ENCODE measurements around the gene CTNNA2.

The CTNNA2 gene

DNA sequence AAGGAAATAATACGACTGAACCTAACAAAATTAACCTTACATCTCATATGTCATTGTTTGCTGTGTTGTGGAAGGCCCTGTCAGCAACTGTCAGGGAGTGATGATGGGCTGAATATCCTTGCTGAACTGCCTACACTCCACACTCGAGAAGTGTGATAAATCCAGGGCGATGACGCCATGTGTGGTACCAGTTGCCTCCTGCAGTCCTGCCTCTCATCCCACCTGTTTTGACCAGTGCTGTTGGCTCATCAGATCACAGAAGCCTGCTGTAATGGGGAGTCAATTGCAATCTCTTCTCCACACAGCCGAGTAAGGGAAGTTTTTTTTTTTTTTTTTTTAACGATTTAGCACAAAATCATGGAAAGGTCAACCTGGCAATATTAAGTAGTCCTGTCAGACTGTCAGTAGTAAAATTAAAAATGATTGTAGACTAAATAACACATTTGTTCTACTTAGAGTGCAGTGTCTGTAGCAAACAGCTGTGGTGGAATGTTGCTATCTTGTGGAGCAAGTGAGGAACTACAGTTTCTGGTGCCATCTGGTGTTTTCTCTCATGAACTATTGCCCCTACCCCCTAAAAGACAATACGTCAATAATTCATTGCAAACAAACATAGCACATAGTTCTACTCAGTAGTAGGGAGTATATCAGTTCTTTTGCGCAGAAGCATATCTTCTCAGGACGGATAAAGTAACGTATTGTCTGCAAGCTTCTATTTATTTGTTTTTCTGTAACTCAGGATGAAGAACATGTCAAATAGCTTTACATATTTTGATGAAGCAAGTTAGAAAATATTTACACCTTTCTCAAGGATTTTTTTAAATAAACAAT lies 347.6 kb downstream of the CTNNA2 start:
- peak; percentile 20 for DNase-seq

DNA sequence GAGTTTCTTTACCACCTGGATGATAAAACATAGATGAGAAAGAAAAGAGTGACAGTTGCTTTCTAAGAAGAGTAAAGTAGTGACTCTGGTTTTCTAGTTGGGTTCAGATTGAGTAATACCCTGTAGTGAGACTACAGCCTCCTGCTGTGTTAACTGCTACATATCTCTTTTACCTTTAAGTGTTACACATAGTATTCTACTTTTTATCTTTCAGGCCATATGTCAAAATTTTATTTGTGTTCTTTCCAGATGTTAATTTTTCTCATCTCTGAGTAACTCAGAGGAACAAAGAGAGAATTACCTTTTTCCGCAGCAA lies 348.2 kb downstream of the CTNNA2 start:
- no peak for DNase-seq

DNA sequence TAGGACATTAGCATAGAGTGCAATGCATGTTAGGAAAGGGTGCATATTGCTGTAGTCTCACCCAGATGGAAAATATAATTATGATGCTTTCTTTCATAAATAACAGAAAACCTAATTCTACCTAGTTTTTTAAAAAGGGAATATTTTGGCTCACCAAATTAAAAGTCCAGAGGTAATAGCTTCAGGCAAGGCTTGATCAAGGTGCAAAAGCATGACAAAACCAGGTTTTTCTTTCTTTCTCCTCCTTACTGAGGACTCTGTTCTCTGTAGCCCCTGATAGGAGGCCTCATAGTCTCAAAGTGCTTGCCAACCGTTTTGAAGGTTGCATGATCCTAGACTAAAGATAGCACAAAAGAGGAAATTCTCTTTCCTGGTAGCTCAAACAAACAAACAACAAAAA lies 349.9 kb downstream of the CTNNA2 start:
- no peak for DNase-seq

DNA sequence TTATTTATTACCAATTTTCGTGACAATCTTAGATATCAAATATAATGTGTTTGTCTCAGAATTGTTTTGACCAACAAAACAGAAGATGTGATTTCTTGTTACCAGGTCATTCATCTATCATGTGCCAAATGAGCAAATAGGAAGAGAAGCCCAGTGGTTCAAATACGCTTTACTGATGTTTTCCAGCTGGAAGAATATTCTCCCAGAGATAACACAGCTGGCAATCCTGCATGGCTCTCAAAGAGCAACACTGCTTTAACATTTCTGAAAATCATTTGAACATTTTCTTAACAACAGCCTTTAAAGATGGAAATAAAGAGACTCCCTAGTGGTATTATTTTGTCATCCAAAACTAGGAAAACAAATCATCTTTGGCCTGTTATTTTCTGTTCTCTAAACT lies 359.8 kb downstream of the CTNNA2 start:
- no peak for DNase-seq

DNA sequence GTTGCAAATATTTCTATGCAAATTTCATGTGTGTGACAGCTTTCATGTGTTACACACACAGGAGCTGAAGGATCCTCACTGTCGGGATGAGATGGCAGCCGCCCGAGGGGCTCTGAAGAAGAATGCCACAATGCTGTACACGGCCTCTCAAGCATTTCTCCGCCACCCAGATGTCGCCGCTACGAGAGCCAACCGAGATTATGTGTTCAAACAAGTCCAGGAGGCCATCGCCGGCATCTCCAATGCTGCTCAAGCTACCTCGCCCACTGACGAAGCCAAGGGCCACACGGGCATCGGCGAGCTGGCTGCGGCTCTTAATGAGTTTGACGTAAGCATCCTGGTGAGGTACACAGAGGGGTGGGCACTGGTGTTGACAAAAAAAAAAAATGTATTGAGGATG lies 361.2 kb downstream of the CTNNA2 start:
- no peak for DNase-seq

DNA sequence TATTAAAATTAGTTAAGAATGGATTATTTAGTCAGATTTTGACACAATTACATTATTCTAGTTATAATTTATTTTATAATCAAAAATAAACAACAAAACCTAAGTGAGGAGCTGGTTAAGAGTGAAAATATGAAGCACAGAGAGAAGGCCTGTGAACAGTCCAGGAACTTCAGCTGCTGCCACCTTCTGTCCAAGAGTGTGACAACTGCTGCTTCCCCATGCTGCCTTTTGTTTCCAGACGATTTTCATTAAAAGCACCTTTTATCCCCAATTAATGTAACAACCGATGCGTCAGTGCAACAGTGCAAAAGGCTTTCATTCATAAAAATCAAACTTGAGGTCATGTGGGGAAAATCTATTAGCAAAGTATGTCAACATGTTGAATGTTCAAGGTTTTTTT lies 363.6 kb downstream of the CTNNA2 start:
- DNase-seq, result no peak

DNA sequence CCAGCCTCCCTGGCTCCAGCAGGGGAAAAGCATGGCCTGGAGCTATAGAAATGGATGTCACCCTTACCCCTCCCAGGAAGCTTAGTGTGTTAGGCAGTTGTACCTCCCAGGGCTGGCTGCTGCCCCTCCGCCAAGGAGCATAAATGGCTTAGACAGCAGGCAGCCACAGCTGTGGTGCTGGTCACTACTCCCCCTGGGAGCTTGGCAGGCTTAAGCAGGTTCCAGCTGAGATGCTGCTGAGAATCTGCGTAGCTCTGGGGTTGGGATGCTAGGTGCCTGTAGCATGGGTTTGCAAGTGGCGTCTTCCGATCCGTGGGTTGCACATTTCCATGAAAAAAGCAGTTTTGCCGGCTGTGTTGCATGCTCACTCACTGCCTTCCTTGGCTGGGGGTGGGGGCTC lies 369.7 kb downstream of the CTNNA2 start:
- DNase-seq, result no peak

DNA sequence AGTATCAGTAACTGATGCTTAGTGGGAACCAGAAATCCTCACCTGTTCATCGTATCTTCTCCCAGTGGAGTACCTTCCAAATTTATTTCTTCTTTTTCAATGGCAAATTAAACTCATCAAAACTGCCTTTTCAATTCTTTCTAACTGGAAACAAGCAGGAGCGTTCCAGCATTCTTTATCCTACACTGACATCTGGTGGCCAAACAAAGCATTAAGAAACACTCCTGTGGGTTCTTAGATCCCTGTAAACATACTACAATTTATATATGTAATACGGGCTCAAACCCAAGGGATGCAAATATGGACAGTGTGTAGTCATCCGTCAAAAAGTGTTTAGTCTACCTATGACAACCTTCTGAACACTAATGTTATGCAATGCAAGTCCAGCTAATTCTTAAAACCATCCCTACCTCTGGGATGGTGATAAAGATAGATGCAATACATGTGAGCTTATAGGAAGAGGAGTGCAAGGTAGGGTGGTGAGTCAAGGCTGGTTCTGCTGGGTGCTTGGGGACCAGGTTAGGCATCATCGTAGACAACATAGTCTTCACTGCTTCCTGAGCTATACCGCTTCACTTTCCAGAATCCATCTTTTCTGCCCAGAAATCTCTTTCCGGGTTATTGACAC lies 375.0 kb downstream of the CTNNA2 start:
- DNase-seq, result peak; percentile 63

DNA sequence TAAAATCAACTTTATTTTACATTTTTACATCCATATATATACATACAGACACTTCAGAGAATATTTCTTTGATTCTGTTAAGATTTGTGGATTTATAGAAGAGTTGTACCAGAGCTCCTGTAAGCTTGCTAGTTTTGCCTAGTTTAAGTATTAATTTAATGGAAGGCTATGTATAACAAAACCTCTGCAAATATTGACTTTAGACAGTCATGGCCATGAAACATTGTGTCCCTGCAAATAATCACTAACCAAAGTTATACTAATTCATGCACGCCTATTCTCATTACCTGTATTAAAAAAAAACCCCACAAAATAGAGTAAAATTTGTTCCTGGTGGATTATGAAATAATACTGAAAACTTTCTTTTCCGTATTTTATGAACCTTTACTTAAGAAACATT lies 379.3 kb downstream of the CTNNA2 start:
- no peak for DNase-seq

DNA sequence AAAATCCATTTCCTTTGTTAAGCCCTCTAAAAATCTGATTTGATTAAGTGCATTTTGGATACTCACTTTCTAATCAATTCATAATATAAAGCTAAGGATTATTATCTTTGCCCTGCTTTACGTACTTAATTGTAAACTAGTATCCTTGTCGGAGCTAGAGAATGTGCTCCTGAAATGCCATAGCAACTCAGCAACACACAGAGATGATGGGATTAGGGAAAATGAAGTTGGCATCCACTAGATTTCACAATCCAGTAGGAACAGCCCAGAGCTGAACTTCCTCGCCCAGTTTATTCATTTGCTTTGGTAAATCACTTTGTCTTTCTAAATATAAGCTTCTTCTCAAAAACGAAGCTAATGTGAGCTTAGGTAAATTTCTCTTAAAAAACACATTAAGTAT lies 386.3 kb downstream of the CTNNA2 start:
- no peak for DNase-seq

DNA sequence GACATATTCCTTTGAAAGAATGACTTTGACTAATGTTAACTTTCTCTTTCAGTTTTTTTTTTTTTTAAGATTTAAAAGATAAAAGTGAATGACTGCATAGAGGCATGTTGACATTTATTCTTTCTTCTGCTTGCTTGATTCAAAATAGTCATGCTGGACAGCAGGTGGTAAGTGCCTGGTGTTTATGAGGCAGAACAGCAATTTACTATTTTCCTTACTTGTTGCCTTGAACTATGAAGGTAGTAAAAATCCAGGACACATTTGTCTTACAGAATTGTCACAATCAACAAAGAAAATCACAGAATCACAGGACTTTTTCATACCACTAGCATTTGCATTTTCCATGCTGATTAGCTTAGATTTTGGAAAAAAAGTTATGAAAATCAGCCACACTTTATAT lies 388.3 kb downstream of the CTNNA2 start:
- DNase-seq, result no peak

DNA sequence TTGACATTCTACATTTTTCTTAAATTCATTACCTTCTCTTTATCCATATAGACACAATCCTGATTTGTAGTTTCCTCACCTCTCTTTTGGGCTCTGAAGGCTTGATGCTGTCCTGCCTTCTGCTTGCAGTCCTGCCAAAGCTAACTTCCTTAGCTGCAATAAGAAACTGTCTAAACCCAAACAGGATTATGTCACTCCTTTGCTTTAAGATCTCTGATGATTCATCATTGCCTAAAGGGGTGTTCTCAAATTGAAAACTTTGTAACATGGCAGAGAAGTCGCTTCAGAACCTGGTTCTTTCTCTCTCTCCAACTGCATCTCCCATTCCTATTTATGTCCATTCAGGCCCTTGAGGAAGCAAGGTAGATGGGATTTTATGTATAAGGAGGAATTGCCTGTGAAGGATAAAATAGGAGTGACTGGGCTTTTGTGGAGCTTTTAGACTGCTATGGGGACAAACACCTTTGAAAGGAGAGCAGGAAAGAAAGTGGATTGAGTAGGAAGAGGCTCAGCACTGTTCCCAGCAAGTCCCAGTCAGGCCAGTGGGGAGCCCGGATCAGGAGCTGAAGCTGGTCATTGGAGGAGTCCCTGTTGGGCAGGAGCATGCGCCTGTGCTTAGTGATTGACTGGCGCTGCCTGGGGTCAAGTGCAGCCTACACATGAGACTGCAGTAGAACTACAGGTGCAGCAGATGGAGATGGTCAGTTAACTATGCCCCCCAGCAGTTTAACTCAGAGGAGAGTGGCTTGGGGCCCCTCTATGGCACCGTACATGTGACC lies 390.6 kb downstream of the CTNNA2 start:
- DNase-seq, result no peak

DNA sequence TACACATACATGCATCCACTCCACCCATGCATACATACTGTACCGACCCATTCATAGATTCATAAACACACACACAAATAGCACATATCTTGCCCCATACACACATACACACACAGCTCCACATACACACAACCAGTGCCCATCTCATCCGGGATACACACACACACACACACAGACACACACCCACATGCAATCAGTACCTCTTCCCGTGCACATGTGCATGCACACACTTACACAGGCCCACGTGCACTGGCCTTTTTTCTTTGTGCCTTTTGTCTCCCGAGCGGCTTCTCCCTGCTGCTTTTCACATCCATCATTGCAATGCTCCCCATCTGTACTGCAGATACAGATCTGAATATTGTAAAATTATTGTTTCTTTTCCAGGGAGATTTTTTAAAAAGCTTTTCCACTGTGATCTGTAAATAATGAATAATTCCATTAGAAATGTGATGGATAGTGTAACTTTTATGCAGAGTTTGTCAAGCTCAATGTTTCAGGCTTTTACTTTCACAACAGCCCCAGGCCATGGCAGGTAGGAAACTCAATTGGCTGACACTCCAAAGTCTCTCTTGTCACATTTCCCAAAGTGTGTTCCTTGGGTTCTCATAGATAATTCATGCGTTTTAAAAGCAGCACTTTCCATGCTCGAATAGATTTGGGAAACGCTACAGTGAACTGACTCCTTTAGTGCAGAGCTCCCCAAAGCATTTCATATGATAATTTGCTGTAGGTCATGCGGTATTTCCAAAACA lies 393.5 kb downstream of the CTNNA2 start:
- DNase-seq, result no peak

DNA sequence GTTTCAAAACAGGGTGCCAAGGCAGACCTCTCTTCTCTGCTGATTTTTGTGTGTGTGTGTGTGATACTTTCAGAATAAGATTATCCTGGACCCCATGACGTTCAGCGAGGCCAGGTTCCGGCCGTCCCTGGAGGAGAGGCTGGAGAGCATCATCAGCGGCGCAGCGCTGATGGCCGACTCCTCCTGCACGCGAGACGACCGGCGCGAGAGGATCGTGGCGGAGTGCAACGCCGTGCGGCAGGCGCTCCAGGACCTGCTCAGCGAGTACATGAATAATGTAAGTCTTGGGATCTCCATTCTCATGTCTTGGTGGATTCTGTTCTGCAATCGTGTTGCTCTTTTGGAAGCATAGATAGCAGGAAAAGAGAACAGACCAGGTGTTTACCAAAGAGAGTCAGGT lies 396.7 kb downstream of the CTNNA2 start:
- no peak for DNase-seq

DNA sequence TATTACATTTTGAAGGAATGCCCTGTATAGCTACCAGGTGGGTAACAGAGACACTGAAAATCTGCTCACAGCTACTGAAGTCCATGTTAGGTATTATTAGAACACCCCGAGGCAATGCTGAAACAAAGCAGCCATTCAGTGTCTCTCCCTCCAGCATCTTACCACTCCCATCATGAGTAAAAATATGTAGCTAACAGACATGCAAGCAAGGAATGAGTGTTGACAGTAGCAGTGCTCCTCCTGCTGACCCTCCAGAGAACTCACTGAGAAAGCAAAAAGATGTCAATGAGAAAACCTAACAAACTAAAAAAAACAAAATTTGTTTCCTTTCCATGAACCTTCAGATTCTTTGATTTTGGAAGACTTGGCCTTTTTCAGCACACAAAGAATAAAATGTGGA lies 397.8 kb downstream of the CTNNA2 start:
- DNase-seq, result no peak

DNA sequence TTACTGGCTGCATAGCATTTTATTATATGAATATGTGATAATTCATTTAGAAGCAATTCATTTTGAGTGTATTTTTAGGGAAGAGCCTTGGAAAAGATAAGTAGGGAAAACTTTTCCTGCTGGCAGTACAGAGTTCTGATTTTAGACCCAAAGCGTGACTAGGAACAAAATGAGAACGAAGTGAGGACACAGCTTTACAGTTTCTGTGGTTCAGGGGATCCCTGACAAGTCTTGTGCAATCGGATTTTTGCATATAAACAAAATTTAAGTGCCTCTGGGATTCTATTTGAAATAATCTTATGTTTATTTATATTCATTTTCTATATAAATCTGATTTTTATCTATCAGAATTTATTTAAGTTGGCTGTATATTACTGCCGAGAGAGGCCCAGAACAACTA lies 402.6 kb downstream of the CTNNA2 start:
- no peak for DNase-seq

DNA sequence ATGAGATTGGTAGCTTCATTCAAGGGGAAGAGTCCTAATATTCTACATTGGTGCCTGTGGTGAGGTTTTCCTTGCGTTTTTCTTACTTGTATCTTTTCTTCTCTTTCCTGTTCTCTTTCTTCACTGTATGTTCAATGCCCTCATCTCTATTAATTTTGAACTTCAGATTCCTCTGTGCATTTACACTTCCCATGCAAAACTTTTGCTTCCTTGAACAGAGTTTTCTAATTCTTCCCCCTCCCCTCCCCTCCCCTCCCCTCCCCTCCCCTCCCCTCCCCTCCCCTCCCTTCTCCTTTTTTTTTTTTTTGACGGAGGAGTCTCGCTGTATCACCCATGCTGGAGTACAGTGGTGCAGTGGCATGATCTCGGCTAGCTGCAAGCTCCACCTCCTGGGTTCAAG lies 403.4 kb downstream of the CTNNA2 start:
- no peak for DNase-seq

DNA sequence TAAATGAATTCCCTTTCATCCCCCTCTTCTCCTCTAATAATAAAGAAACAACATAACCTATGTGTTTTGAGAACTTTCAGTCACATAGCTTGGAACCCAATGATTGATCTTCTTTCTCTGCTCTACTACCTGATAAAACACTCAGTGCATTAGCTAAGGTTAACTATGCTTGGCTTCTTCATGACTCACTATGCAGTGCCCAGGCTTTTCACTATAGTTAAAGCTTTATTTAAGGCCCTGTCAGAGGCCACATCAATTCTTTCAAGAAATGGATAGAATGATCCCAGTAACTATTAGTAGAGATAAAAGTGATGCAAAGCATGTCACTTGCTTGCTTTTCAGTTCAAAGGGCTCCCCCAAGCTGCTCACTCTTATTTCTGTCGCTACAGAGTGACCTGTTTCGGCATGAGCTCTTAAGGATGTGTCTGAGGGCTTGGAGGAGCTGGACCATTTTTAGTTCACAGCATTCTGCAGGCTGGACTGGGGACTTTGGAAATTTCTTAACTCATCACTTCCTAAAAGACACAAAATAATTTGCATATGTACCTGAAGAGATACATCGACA lies 407.7 kb downstream of the CTNNA2 start:
- DNase-seq, result no peak

DNA sequence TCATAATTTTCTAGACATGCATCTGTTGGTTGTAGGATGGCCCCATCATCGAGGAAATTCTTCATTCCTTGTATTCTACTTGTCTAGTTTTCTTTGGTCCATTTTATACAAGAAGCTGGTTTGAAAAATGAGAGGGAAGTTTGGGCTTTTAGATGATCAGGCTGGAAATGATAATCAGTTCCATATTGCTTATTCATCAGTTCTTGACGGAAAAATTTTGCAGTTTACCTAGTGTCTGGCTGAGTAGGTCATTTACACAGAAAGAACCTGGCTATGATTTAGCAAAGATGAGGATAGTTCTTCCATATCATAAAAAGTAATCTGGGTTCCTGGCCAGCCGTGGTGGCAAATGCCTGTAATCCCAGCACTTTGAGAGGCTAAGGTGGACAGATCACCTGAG lies 416.8 kb downstream of the CTNNA2 start:
- no peak for DNase-seq

DNA sequence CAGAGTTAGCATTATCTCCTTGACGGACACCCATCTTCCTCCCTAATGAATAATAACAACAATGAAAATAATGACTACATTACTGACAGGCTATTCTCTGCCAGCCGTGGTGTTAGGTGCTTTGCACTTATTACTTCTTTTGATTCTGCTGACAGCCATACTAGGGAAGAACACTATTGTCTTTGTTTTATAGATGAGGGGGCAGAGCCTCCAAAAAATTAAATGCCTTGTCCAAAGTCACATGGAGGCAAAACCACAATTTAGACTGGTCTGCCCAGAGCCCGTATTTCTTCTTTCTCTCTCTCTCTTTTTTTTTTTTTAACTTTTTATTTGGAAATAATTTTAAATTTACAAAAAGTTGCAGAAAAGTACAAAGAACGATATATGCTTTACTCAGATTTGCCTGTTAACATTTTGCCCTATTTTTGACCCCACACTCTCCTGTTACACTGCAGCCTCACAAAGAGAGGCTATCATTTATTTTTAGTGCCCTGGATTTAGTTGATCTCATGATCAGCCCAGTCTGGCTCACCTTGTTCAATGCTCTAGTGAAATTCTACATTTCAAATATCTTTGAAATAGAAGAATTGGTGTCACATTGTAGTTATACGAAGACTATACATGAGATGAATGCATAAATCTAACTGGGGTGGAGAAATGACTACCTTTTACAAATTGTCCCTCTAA lies 422.3 kb downstream of the CTNNA2 start:
- DNase-seq, result no peak

DNA sequence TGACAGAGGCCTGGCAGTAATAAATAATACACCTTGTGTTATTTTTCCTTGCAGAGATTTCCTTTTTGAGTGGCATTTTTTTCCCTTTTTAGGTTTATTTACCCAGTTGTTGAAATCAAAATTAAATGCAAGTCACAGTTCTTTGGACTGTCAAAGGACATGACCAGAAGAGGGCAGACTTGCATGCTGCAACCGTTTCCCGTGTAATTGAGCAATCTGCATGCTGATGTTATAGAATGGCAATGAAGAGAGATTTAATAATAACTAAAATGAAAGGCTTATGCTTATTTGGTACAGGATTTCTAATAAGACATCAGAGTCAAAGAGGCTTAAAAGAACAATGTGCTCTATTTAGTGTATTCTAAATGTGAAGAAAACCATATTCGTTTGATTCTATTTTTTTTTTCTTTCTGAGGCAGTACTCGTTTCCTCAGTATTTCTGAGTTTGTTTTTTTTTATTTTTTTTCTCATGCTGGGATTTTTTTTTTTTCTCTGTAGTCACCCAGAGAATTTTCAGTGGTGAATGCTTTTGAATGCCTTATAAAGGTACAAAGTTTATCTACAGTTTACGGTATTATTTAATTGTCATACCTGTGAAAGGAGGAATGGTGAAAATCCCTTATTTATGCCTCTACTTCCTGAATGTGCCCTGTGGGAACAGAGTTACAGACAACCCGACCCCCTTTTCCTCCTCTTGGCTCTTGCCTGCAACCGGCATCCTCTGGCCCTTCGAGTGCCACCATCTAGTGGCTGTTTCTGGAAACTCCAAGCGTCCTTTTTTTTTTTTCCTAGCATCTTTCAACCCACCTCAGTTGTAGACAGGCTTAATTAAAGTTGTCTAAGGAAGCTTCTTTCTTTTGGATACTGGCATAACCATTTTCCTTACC lies 423.2 kb downstream of the CTNNA2 start:
- peak; percentile 74 for DNase-seq
